Epithelial cell of proximal tubule (primary cell): ENCODE data around the gene LASP1. TPM values are rescaled to one million over a fixed set of nuclear protein-coding genes. Genes with fewer than 3 reads are reported as not detected.
A peak's percentile ranks its signal among the peaks of the same experiment; 100 is the strongest.

Source experiments
- DNase-seq: peaks from one replicate; pipeline ENCODE4 v3.0.0-alpha.2; 2011; ENCODE audit warnings: low read depth
- H3K4me3 ChIP-seq: 2 replicates; pipeline ENCODE4 v1.5.1; 2011; ENCODE audit warnings: low read depth, mild to moderate bottlenecking, low read length
- CTCF ChIP-seq: conservative IDR thresholded peaks from 2 replicates; pipeline ENCODE4 v1.5.1; 2012; ENCODE audit warnings: low read depth, mild to moderate bottlenecking, low read length
- total RNA-seq: library from RNA; depleted of rRNA; stranded (reverse); fragments of >200 nt; gene quantifications from 2 replicates; pipeline ENCODE4 v1.2.3, GENCODE V29; 2015

The LASP1 gene
- total RNA-seq, 1 donor from 2014 or later: 261 TPM

DNA sequence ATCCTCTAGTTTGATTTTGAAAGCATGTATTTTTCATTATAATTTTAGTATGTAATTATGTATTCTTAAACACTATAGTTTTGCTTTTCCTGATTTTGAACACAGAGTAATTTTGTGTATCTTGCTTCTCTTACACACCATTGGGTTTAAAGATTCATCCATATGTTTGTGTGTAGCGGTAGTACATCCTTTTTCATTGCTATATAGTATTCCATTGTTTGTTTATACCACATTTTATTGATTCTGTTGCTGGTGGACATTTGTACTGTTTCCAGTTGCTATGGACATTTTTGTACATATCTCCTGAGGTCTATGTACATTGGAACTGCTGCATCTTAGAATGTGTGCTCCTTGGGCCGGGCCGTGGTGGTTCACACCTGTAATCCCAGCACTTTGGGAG is 35.0 kb downstream of the LASP1 start:
- no peak overlapping the region for H3K4me3 ChIP-seq
- TF ChIP-seq CTCF: no peak
- no peak for DNase-seq

- no peak for DNase-seq
- no peak for TF ChIP-seq CTCF
- no peak overlapping the region for H3K4me3 ChIP-seq
These were observed 35.5 kb downstream of the LASP1 start for GRCh38 chr17:38905375-38905774.

- no peak for TF ChIP-seq CTCF
- H3K4me3 ChIP-seq: no peak overlapping the region
- DNase-seq: no peak
These were observed 36.8 kb downstream of the LASP1 start for GRCh38 chr17:38906460-38907228.

GRCh38 chr17:38907930-38908675 is 38.2 kb downstream of the LASP1 start:
- DNase-seq: no peak
- no peak overlapping the region for H3K4me3 ChIP-seq
- peak; percentile 22 for TF ChIP-seq CTCF

DNA sequence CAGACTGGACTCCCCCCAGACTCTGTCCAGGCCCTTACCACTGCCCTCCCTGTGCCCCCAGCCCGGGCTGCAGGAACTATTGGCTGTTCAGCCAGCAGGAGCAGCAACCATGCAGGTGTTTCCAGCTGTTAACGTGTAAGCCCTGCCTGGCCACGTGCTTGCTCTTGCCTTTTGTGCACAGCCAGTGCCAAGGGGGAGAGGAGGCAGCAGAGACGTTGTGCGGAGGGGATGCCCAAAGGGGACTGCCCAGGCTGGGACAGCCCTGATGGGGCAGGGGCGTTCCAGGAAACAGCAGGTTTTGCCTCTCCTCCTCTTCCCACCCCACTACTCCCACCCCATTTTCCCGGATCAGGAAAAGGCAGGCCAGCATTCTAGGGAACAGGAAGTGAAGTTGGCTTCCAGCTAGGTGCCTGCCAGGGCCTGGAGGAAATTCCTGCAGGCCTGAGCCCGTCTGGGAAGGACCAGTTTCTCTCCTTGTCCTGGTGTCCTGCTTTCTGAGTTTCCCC is 38.9 kb downstream of the LASP1 start:
- TF ChIP-seq CTCF: no peak
- no peak overlapping the region for H3K4me3 ChIP-seq
- DNase-seq: no peak

GRCh38 chr17:38910325-38910724 is 40.5 kb downstream of the LASP1 start:
- H3K4me3 ChIP-seq: no peak overlapping the region
- no peak for TF ChIP-seq CTCF
- no peak for DNase-seq
